B cell (primary cell): ENCODE results near the gene ACSF2. TPM values are rescaled to one million over a fixed set of nuclear protein-coding genes. Genes with fewer than 3 reads are reported as not detected.

Experiments
- ATAC-seq: fragments of 200-7000 bp; cut with Tn5 transposase; one replicate; pipeline ENCODE4 v1.10.0; 2021; ENCODE audit warnings: low read depth, mild to moderate bottlenecking, moderate number of reproducible peaks, moderate library complexity
- CTCF ChIA-PET: fragments of 350-600 bp; sonication (Branson Sonifier 250); formaldehyde crosslinking; loops from one replicate; lab custom pipeline; 2021; ENCODE audit warnings: antibody characterized with exemption, inconsistent platforms; lab: Charles Lee
- POLR2A ChIA-PET: fragments of 350-600 bp; sonication (Branson Sonifier 250); formaldehyde crosslinking; loops from one replicate; lab custom pipeline; 2021; ENCODE audit warnings: antibody characterized with exemption; lab: Charles Lee
- DNase-seq: peaks from one replicate; pipeline ENCODE4 v3.0.0; 2013
- H2AFZ ChIP-seq: 2 replicates; pipeline ENCODE4 v1.6.1; 2012; ENCODE audit warnings: mild to moderate bottlenecking, low read depth, low read length; ENCODE audit not compliant: insufficient read depth, poor library complexity, severe bottlenecking
- H3K27ac ChIP-seq, 2 donors: 1 replicate in 1 of 2; 2 replicates in 1 of 2; pipeline ENCODE4 v1.5.1; 2012 to 2013; ENCODE audit warnings: low read length in 2 of 2, mild to moderate bottlenecking in 2 of 2, moderate library complexity in 1 of 2
- H3K27me3 ChIP-seq, 4 experiments: fragments of 200-600 bp in 1 of 4; sonication (generic) in 1 of 4; replicated peaks in 1 of 4; 1 replicate in 2 of 4; 2 replicates in 2 of 4; pipeline versions ENCODE4 v1.6.1 to v1.7.0; 2013 to 2016; ENCODE audit warnings: low read length in 3 of 4, mild to moderate bottlenecking in 2 of 4, mixed read lengths in 1 of 4, moderate library complexity in 1 of 4; ENCODE audit not compliant: insufficient read depth in 4 of 4, control insufficient read depth in 3 of 4; ENCODE audit errors: control extremely low read depth in 1 of 4
- H3K36me3 ChIP-seq, 2 experiments: replicated peaks in 1 of 2; 1 replicate in 1 of 2; 2 replicates in 1 of 2; pipeline versions ENCODE4 v1.6.1 to v1.7.1; 2013; ENCODE audit warnings: low read length in 1 of 2; ENCODE audit not compliant: insufficient read depth in 2 of 2, control insufficient read depth in 1 of 2; ENCODE audit errors: control extremely low read depth in 1 of 2, extremely low read depth in 1 of 2
- H3K4me1 ChIP-seq, 2 donors: fragments of 200-600 bp in 1 of 2; sonication (generic) in 1 of 2; 1 replicate in 1 of 2; 2 replicates in 1 of 2; pipeline versions ENCODE4 v1.5.1 to v1.6.1; 2013 to 2017; ENCODE audit warnings: low read length in 2 of 2; ENCODE audit not compliant: control insufficient read depth in 2 of 2, insufficient read depth in 2 of 2
- H3K4me2 ChIP-seq: replicated peaks from 2 replicates; pipeline ENCODE3; 2012; ENCODE audit warnings: mild to moderate bottlenecking, low read depth, low read length; ENCODE audit not compliant: poor library complexity, severe bottlenecking
- H3K4me3 ChIP-seq, 5 experiments: fragments of 200-600 bp in 1 of 5; sonication (generic) in 1 of 5; 1 replicate in 3 of 5; 2 replicates in 2 of 5; pipeline versions ENCODE4 v1.5.1 to v1.7.0; 2011 to 2016; ENCODE audit warnings: low read length in 4 of 5, mild to moderate bottlenecking in 4 of 5, low read depth in 2 of 5, control low read depth in 1 of 5, moderate library complexity in 1 of 5; ENCODE audit not compliant: insufficient read depth in 1 of 5; ENCODE audit errors: control extremely low read depth in 1 of 5, extremely low read depth in 1 of 5
- H3K79me2 ChIP-seq: fragments of 200-600 bp; sonication (generic); one replicate; pipeline ENCODE4 v1.6.0; 2016; ENCODE audit warnings: low read length; ENCODE audit not compliant: control insufficient read depth, insufficient read depth
- H3K9ac ChIP-seq: fragments of 200-600 bp; sonication (generic); 2 replicates; pipeline ENCODE4 v1.6.1; 2017; ENCODE audit warnings: mild to moderate bottlenecking, low read length, moderate library complexity
- H3K9me3 ChIP-seq, 3 donors: one replicate each; pipeline versions ENCODE4 v1.6.1 to v1.7.1; 2013; ENCODE audit warnings: low read length in 2 of 3; ENCODE audit not compliant: control insufficient read depth in 2 of 3, insufficient read depth in 1 of 3; ENCODE audit errors: control extremely low read depth in 1 of 3
- H4K20me1 ChIP-seq: 2 replicates; pipeline ENCODE4 v1.6.0; 2012; ENCODE audit warnings: mild to moderate bottlenecking, low read length; ENCODE audit not compliant: insufficient read depth, control insufficient read depth, poor library complexity, severe bottlenecking
- H3K27ac Mint-ChIP-seq: one replicate; pipeline ENCODE4 v1.8.0; 2021; ENCODE audit warnings: mixed read lengths
- H3K27me3 Mint-ChIP-seq: one replicate; pipeline ENCODE4 v1.8.0; 2021; ENCODE audit warnings: mixed read lengths
- H3K4me1 Mint-ChIP-seq: one replicate; pipeline ENCODE4 v1.8.0; 2021; ENCODE audit warnings: mixed read lengths
- H3K4me3 Mint-ChIP-seq: one replicate; pipeline ENCODE4 v1.8.0; 2021; ENCODE audit warnings: mixed read lengths
- H3K9me3 Mint-ChIP-seq: one replicate; pipeline ENCODE4 v1.8.0; 2022; ENCODE audit warnings: mixed read lengths; ENCODE audit not compliant: insufficient read depth
- CTCF ChIP-seq: fragments of 200-600 bp; IDR thresholded peaks from one replicate; pipeline ENCODE4 v1.8.0; 2022; ENCODE audit warnings: antibody characterized with exemption, mild to moderate bottlenecking
- EZH2 ChIP-seq: IDR thresholded peaks from 2 replicates; pipeline ENCODE4 v1.6.1; 2012; ENCODE audit warnings: borderline replicate concordance, low read depth, mild to moderate bottlenecking, moderate library complexity, low read length; ENCODE audit not compliant: insufficient read depth, poor library complexity, severe bottlenecking
- WGBS: methylation state at CpG from one replicate; pipeline ENCODE4 v1.1.5; 2013; ENCODE audit warnings: missing lambda C conversion rate; ENCODE audit not compliant: insufficient coverage; 5-methylcytosine and 5-hydroxymethylcytosine counted together
- intact Hi-C: fragments of 100-400 bp; cut with micrococcal nuclease; formaldehyde crosslinking; loops from one replicate; pipeline ENCODE4 v1.10.0; 2022
- polyA plus RNA-seq: library from polyadenylated mRNA; depleted of rRNA; stranded (reverse); fragments of >200 nt; gene quantifications from 2 replicates; pipeline ENCODE4 v1.2.3, GENCODE V29; 2012
- total RNA-seq, 2 donors: library from RNA; stranded (reverse); fragments of 120-200 nt in 1 of 2; gene quantifications; 1 replicate in 1 of 2; 2 replicates in 1 of 2; pipeline versions ENCODE4 v1.2.3 to v1.2.4, GENCODE V29; 2013 to 2022

ACSF2 gene
- total and polyA plus RNA-seq, 2 donors (not counting 1 experiment from before 2014, with no cell fraction given), result 59.6 to 66.1 TPM

DNA sequence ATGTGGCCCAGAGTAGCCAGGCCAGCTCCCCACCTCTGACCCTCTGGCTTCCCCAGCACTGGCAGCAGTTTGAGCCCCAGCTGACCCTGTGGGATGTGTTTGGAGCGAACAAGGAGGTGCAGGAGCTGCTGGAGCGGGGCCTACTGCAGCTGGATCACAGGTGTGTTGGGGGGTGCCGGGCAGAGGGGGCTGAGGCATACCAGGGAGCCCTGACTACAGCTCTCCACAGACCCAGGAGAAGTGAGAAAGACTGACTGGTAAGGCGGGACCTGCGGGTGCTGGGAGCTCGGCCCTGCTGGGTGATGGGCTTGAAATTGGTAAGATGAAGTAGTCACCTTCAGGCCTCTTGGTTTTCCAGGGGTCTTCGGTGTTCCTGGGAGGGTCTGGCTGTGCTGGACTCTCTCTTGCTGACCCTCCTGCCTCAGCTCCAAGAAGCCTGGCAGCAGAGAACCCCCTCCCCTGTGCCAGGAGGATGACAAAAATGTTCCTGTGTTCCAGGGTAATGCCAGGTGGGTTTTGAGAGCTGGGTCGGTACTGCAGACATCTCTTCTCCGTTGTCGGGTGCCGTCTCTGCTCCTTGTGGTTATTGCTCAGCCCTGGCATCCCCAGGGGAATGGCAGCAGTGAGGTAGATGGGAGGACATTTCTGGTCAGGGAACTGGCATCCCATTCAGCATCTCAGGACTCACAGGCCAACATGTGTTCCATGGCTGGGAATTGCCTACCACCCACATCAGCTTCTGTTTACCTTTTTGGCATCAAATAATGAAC lies 58.6 kb downstream of the ACSF2 start:
- peaks cover 13% of the 10 kb centered on the region for H3K4me1 Mint-ChIP-seq
- Histone ChIP-seq H3K36me3 (peaks cover 6 to 43% of the 10 kb centered on the region in 2 experiments), H2AFZ (no peak overlapping the region), H3K4me1 (peaks cover 6 to 7% of the 10 kb centered on the region in 2 donors), H3K79me2 (no peaks in the 10 kb centered on the region), H4K20me1 (peaks cover 8% of the 10 kb centered on the region), H3K27me3 (no peaks in the 10 kb centered on the region), H3K9ac (no peak overlapping the region), H3K4me3 (no peak overlapping the region), H3K9me3 (no peaks in the 10 kb centered on the region), H3K27ac (no peak overlapping the region), H3K4me2 (no peak overlapping the region)
- DNase-seq (no peak), ATAC-seq (no peak)
- TF ChIP-seq CTCF, result no peak
- no peak for TF ChIP-seq EZH2
- H3K9me3 Mint-ChIP-seq, result no peaks in the 10 kb centered on the region
- 98% methylated on average over 9 of the region's 11 CpGs for WGBS
- no peak overlapping the region for H3K27ac Mint-ChIP-seq
- POLR2A ChIA-PET, result no interaction called here
- H3K27me3 Mint-ChIP-seq, result no peaks in the 10 kb centered on the region
- H3K4me3 Mint-ChIP-seq, result no peak overlapping the region
- intact Hi-C loops, result loop anchor here (5.0 kb wide), 1 partner anchor 213 kb away; no protein-coding TSS in a partner anchor
- CTCF ChIA-PET, result interaction anchor here (0.6 to 4.1 kb wide), 9 partner anchors 17 to 212 kb away, joined by 3 to 19 read pairs (median 3); partner anchors contain the start of gene LRRC59
